NCI-H2081 treated with DMSO at 0.1 percent for 48 hours (cell line): Measurements from ENCODE around the gene TMEM63A.
A peak's percentile ranks its signal among the peaks of the same experiment; 100 is the strongest.
"Not testable (repeated sequence)": the region's sequence is repeated elsewhere in the genome, so short reads cannot be mapped to it uniquely, and the experiment has no call there.

Experiments
- DNase-seq: peaks from one replicate; lab custom pipeline; 2025; lab: John Stamatoyannopoulos, UW

The TMEM63A gene

DNA sequence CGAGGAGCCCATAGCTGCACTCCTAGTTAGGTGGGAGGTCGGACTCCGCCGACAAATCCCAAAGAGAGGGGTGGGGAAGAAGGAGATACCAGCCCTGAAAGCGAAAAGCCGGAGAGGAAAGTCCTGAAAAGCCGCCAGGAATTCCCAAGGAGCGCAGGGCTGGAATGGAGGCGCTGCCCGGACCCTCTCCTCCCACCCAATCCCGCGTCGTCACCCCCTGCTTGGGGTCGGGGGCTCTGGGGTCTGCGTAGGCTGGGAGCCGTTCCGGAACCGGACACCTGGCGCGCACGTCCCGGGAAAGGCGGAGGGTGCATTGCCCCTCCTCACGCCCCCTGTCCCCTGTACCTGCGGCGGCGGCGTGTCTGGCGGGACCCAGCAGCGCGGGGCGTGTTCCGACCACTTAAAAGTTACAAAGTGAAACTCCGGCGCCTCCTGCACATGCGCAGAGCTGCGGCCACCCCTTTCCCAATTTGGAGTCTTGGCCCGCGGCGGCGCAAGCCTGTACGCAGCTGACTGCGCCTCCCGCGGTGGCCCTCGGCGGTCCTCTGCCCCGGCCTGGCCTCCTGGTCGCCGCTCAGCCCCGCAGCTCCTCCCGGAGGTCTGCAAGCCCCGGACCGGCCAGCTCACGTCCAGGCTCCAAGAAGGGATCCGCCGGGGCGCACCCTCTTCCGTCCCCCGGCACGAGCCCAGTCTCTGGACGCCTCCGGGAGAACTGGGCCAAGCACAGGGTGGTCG lies at the start of gene TMEM63A:
Gene TMEM63A, minus strand, starts transcription at position 422 of the 735 bp plus-strand sequence. CDS start 4,800 bp downstream, outside the sequence.
- no peak for DNase-seq

DNA sequence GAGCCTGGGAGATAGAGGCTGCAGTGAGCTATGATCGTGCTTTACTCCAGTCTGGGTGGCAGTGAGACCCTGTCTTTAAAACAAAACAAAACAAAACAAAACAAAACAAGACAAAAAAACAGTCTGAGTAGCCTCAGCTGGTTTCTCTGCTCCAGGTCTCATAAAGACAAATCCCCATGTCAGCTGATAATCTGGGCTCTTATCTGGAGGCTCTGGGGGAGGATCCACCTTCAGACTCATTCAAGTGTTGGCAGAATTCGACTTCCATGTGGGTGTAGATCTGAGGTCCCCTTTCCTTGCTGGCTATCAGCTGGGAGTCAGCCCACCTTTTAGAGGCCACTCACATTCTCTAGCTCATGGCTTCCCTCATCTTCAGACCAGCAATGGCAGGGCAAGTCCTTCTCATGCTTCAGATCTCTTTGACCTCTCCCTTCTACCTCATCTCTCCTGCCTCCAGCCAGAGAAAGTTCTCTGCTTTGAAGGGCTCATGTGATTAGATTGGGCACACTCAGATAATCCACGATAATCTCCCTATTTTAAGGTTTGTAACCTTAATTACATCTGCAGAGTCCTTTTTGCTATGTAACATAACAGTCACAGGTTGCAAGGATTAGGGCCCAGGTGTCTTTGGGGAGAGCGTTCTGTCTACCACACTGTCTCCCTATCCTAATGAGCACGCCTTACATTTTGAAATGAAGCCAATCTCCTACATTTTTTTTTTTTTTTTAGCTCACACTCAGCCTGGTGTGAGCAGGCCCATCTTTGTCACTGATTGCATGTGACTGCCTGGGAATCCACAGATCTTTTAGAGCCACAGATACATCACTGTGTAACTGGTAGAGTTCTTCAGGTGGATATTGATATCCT lies 49.3 kb upstream of the TMEM63A start:
- no peak for DNase-seq

GRCh38 chr1:225930566-225930965 lies 48.4 kb upstream of the TMEM63A start:
- no peak for DNase-seq

DNA sequence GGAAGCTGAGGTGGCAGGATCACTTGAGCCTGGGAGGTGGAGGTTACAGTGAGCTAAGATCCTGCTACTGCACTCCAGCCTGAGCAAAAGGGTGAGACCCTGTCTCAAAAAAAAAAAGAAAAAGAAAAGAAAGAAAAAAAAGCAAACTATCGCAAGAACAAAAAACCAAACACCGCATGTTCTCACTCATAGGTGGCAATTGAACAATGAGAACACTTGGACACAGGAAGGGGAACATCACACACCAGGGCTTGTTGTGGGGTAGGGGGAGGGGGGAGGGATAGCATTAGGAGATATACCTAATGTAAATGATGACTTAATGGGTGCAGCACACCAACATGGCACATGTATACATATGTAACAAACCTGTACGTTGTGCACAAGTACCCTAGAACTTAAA lies 47.3 kb upstream of the TMEM63A start:
- not testable (repeated sequence) for DNase-seq

DNA sequence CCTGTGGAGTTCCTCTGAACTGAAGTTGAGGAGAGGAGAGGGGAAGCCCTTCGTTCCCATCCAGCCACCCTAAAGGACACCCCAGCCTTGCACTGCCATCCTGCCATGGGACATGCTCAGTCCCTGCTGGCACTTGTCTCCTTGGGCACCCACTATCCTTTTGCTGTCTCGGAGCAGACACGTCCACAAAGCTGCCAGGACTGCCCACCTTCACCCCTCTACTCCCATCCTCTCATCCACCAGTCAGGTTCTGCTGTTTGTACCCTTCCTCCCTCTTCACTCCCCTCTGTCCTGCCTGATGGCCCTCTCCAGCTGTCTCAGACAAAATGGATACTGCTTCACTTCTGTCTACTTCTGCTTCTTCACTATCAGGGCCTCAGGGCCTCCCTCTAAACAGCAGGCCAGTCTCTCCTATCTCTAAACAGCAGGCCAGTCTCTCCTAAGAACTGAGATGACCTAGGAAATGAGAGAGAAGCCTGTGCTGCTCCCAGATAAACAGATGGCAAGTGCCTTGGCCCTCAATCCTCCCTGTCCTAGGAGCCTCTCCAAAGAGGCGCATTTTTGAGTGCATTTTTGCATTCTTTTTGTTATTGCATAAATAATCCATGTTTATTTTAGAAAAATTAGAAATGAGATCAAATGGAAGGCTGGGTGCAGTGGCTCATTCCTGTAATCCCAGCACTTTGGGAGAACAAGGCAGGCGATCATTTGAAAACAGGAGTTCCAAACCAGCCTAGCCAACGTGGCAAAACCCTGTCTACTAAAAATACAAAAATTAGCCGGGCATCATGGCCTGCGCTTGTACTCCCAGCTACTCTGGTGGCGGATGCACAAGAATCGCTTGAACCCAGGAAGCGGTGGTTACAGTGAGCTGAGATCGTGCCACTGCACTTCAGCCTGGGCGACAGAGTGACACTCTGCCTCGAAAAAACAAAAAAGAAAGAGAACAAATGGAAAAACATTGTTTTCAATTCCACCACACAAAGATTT lies 46.3 kb upstream of the TMEM63A start:
- DNase-seq, result no peak

DNA sequence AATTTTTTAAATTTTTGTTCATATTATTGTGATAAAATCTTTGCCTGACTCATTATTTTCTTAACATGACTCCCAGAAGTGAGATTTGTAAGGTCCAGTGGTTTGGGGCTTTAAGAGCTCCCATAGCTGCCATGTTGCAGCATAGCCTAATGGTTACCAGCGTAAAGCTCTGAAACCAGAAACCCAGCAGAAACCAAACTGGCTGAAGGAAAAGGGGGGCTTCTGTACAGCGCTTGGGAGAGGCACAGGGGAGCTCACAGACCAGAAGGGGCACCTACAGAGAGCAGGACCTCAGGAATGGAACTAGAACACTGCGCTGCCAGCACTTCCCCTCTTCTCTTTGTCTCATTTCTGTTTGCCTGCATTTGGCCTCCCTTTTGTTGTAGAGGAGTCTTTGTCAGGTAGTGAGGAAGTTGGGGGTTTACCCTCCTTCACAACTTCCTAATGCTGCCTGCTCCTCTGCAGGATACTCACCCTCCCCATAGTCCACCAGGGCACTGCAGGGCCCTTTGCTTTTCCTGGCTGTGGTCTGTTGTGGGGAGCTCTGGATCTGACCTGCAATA lies 44.5 kb upstream of the TMEM63A start:
- DNase-seq, result no peak

GRCh38 chr1:225923692-225924555 lies 41.7 kb upstream of the TMEM63A start, which contains the start of gene PYCR2:
Gene PYCR2, minus strand, starts transcription at chr1:225924250. Its CDS starts 140 bp downstream, at chr1:225924110.
- peak; percentile 97 for DNase-seq

DNA sequence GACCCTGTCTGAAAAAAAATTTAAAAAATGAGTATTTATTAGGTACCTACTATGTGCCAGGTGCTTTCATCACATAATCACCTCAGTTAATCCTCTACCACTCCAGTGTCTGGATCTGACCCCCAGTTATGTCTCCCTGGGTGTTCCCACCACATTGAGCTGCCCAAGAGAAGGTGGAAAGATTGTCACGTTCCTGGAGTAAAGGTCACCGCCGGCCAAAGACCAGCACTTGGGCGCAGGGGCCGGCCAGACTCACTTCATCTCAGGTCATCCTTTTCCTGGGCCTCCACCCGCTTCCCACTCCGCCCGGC lies 41.2 kb upstream of the TMEM63A start:
- no peak for DNase-seq

- DNase-seq, result peak; percentile 95
These were observed 39.8 kb upstream of the TMEM63A start for GRCh38 chr1:225921734-225922709.

DNA sequence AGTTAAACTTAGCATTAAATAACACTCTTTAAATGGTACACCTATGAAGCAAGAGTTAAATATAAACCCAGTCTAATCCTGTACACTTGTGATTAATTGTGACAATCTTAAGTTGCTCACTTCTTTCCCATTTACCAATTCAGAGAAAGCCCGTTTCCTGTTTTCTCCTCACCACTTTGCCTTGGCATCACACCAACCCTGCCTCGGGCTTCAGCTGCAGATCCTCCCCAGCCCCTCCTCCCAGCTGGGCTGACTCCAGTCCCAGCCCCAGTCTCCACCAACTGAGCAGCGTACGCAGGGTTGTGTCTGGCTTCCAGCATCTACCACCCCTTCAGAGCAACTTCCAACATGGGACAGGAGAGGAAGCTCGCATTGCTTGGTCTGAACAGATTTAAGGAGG lies 37.7 kb upstream of the TMEM63A start:
- DNase-seq, result peak; percentile 67

GRCh38 chr1:225918280-225918679 lies 36.1 kb upstream of the TMEM63A start:
- no peak for DNase-seq

DNA sequence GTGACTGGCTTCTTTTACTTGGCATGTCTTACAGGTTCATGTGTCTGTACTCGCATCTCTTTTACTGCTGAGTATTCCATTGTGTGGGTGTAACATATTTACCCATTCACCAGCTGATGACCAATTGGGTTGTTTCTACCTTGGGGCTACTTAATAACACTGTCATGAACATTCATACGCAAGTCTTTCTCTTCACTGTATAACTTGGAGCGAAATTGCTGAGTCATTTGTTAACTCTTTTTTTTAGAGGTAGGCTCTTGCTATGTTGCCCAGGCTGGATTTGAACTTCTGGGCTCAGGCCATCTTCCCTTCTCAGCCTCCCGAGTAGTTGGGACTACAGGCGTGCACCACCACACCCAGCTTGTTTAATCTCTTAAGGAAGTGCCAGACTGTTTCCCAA lies 35.4 kb upstream of the TMEM63A start:
- DNase-seq, result no peak

GRCh38 chr1:225917101-225917500 lies 34.9 kb upstream of the TMEM63A start:
- no peak for DNase-seq

DNA sequence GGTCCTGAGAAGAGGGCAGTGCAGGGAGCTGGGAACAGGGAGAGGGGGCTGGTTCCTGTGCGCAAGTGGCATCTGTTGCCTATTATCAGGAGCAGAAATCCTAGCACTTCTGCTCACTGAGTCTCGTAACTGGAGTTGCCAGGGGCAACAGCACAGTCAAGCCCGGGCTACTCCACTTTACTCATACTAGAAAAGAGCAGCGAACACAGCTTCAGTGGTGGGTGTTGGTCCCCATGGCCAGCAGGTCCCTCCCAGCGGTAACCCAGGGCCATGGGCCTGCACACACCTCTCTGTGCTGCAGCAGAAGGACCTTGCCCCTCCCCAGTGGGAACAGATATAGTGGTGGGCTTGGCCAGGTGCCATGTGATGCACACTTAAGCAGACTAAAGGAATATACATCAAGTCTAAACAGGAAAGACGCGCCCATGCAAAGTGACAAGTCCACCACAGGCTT lies 33.4 kb upstream of the TMEM63A start:
- DNase-seq, result no peak

GRCh38 chr1:225914947-225915346 lies 32.8 kb upstream of the TMEM63A start:
- DNase-seq, result no peak

- DNase-seq, result no peak
These were observed 32.2 kb upstream of the TMEM63A start for GRCh38 chr1:225914391-225914790.

DNA sequence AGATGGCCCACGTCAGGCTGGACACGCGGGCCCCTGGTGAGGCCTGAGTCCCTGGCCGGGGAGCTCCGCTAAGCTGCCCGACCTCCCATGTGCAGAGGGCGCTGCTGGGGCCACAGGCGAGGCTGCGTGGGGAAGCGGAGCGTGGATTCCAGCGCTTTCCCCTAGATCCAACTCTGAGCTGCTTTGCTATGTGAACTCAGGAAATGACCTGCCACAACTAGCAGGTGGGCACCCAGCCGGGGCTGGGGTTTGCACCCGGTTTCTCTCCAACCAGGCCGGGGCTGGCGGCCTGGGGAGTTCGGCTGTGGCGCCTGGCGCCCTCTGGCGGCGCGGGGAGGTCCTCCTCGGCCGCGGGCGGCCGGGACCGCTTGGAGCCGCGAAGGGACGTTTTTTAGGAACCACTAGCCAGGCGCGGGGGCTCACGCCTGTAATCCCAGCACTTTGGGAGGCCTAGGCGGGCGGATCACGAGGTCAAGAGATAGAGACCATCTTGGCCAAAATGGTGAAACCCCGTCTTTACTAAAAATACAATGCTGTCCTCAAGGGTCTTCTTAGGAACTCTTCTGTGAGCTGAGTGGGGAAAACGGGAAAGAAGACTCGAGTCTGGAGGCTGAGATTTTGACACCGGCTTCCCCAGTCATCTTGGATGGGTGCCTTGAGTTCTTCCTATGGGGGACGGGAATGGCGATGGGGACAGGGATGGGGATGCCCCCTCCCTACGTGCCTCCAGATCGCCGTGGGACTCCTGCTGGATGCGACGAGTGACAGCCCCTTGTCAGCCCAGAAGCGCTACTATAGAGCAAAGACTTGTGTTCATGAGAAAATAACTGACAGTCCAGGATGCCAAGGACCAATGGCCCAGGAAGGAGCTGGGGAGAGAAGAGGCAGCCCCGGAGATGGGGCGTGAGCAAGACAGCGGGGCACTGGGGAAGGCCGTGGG lies 29.3 kb upstream of the TMEM63A start:
- DNase-seq, result no peak

- DNase-seq, result no peak
These were observed 27.3 kb upstream of the TMEM63A start for GRCh38 chr1:225909477-225909876.
